Stimulated activated naive B cell treated with anti-CD40 and anti-IgM and Interleukin-4, amounts not matched to agents 10 μg/mL and 1 μg/mL and 100 μg/mL, for 72 hours (primary cell): Measurements from ENCODE around the gene POMGNT2.
A peak's percentile ranks its signal among the peaks of the same experiment; 100 is the strongest.
"Not testable (repeated sequence)": the region's sequence is repeated elsewhere in the genome, so short reads cannot be mapped to it uniquely, and the experiment has no call there.

Source experiments
- ATAC-seq, 2 donors: fragments of 150-1000 bp; cut with Tn5 transposase; replicated peaks; 2 replicates each; pipeline ENCODE4 v1.10.0; 2021; ENCODE audit warnings: moderate library complexity in 1 of 2
- DNase-seq: peaks from one replicate; pipeline ENCODE4 v3.0.0; 2021
- H3K27ac Mint-ChIP-seq: one replicate; pipeline ENCODE4 v1.8.0; 2022; ENCODE audit warnings: mild to moderate bottlenecking, mixed read lengths
- H3K27me3 Mint-ChIP-seq, 2 donors: one replicate each; pipeline ENCODE4 v1.8.0; 2022; ENCODE audit warnings: mixed read lengths in 2 of 2
- H3K36me3 Mint-ChIP-seq, 2 donors: one replicate each; pipeline ENCODE4 v1.8.0; 2022; ENCODE audit warnings: mixed read lengths in 2 of 2, mild to moderate bottlenecking in 1 of 2
- H3K4me1 Mint-ChIP-seq, 2 donors: one replicate each; pipeline ENCODE4 v1.8.0; 2022; ENCODE audit warnings: mixed read lengths in 2 of 2, mild to moderate bottlenecking in 1 of 2
- H3K4me3 Mint-ChIP-seq, 2 donors: one replicate each; pipeline ENCODE4 v1.8.0; 2022; ENCODE audit warnings: mild to moderate bottlenecking in 2 of 2, mixed read lengths in 2 of 2, moderate library complexity in 1 of 2
- H3K9me3 Mint-ChIP-seq, 2 donors: one replicate each; pipeline ENCODE4 v1.8.0; 2022; ENCODE audit warnings: mixed read lengths in 2 of 2, mild to moderate bottlenecking in 1 of 2

POMGNT2 gene

DNA sequence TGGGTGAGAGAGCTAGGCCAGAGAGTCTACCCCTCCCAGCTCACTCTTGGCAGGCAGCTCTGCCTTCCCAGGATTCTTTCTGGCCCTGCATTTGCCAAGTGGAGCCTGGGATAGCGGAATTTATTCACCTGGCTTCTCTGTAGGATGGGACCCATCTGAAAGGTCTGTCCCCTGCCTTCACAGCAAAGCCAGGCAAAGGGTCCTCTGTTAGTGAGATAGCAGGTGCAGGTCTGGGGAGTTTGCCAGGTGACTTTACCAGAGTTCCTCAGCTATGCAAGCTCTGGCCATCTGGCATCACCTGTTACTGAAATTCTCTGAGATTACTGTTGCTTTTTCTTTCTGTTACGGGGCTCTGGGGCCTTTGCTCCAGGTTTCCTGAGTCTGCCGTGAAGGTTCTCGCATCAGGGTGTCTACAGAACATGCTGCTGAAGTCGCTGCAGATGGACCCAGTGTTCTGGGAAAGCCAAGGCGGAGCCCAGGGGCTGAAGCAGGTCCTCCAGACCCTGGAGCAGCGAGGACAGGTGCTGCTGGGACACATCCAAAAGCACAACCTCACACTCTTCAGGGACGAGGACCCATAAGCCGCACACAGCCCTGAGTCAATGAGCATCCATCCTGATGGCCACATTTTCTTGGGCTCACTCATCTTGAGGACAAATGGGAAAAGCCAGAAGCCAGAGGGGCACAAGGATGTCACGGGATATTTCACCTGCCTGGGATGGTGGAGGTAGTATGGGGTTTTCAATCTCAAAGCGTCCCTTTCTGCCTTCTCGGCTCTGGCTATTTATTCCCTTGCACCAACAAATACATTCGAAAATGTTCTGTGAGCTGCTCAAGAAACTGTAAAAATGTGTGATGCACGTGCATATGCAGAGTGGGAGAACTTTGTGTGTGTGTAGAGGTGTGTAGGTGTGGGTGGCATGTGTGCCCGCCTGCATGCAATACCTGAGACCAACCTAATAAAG, 49.8 kb downstream of the POMGNT2 start:
- peaks cover 8 to 10% of the 10 kb centered on the region in 2 donors for H3K27me3 Mint-ChIP-seq
- DNase-seq (no peak), ATAC-seq (no peak)
- peaks cover 5 to 13% of the 10 kb centered on the region in 2 donors for H3K9me3 Mint-ChIP-seq
- H3K4me1 Mint-ChIP-seq = no peaks in the 10 kb centered on the region
- no peak overlapping the region for H3K4me3 Mint-ChIP-seq
- no peak overlapping the region for H3K27ac Mint-ChIP-seq
- H3K36me3 Mint-ChIP-seq = peaks cover 3 to 5% of the 10 kb centered on the region in 2 donors

DNA sequence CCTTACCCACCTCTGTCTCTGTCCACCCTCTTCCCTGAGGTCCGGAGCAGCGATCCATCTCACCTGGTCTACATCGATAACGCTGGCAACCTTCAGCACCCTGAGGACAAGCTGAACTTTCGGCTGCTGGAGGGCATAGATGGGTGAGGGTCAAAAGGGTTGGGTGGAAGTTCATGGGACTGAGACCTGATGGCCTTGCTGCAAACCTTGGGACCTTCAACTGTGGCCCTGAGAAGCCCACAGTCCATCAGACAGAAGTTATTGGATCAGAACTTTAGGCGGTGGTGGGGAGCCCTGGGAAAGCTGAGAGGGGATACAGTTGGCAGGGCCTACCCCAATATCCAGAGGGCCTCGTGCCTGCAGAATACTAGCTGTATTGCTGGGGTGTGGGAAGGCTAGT, 50.5 kb downstream of the POMGNT2 start:
- Mint-ChIP-seq H3K4me3 (no peak overlapping the region), H3K27ac (no peak overlapping the region), H3K36me3 (peaks cover 4 to 9% of the 10 kb centered on the region in 2 donors), H3K27me3 (peaks cover 8 to 10% of the 10 kb centered on the region in 2 donors), H3K4me1 (no peaks in the 10 kb centered on the region), H3K9me3 (peaks cover 9 to 17% of the 10 kb centered on the region in 2 donors)
- ATAC-seq (no peak), DNase-seq (no peak)

DNA sequence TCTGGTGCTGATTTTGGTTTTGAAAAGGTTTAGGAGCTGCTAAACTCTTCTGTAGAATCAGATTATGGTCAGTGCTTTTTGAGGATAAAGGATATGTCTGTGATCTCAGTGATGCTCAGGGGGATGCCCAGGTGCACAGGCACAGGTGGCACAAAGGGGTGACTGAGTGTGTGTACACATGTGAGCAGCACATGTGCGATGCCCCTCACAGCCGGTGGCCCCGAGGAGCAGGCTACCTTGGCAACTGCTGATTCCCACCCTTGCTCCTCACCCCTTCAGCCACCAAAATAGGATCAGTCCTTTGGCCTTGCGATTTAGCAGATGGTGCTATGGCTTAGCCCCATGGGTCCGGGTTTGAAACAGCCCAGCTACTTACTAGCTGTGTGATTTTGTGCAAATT, 51.1 kb downstream of the POMGNT2 start:
- ATAC-seq (no peak), DNase-seq (no peak)
- H3K9me3 Mint-ChIP-seq = peaks cover 12 to 20% of the 10 kb centered on the region in 2 donors
- H3K4me1 Mint-ChIP-seq = no peaks in the 10 kb centered on the region
- H3K27me3 Mint-ChIP-seq = peaks cover 8 to 10% of the 10 kb centered on the region in 2 donors
- H3K4me3 Mint-ChIP-seq = no peak overlapping the region
- no peak overlapping the region for H3K27ac Mint-ChIP-seq
- H3K36me3 Mint-ChIP-seq = peaks cover 4 to 10% of the 10 kb centered on the region in 2 donors

DNA sequence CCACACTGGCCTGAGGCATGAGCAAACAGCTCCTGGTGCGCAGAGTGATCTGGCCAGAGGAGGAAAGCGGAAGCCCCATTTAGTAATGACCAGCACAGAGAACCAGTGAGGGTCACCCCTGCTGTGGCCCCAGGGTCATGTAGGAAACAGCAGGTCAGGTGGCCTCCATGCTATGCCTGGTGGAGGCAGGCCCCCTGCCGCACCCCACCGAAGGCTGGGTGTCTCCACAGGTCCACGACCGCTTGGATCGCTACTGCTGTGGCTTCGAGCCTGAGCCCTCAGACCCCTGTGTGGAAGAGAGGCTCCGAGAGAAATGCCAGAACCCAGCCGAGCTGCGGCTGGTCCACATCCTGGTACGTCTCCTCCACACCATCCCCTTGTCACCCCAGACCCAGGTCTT, 52.6 kb downstream of the POMGNT2 start:
- Mint-ChIP-seq H3K4me3 (no peak overlapping the region), H3K9me3 (peaks cover 16 to 26% of the 10 kb centered on the region in 2 donors), H3K27ac (no peak overlapping the region), H3K4me1 (no peaks in the 10 kb centered on the region), H3K36me3 (peaks cover 4 to 10% of the 10 kb centered on the region in 2 donors), H3K27me3 (peaks cover 8 to 11% of the 10 kb centered on the region in 2 donors)
- DNase-seq = no peak
- no peak for ATAC-seq

DNA sequence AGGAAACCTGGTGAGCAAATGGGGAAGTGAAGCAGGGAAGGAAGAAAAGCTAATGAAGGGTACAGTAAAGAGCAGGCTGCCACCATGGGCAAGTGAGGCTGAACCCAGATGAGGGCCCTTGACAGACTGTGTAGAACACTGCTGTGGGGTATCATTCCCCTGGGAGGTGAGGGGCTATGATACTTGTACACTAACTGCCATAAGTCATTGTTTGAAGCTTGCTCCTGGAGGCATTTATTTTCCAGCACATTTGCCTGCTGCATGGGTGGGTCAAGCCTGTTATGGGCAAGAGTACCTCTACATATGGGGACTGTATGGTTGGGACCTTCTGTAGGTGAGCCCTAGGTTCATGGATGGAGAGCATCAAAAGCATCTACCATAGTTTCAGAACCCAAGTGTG, 57.4 kb downstream of the POMGNT2 start:
- Mint-ChIP-seq H3K4me1 (no peaks in the 10 kb centered on the region), H3K9me3 (peaks cover 35 to 50% of the 10 kb centered on the region in 2 donors), H3K36me3 (peaks cover 7 to 16% of the 10 kb centered on the region in 2 donors), H3K27me3 (peaks cover 8 to 16% of the 10 kb centered on the region in 2 donors), H3K4me3 (no peak overlapping the region), H3K27ac (no peak overlapping the region)
- ATAC-seq = no peak
- no peak for DNase-seq

DNA sequence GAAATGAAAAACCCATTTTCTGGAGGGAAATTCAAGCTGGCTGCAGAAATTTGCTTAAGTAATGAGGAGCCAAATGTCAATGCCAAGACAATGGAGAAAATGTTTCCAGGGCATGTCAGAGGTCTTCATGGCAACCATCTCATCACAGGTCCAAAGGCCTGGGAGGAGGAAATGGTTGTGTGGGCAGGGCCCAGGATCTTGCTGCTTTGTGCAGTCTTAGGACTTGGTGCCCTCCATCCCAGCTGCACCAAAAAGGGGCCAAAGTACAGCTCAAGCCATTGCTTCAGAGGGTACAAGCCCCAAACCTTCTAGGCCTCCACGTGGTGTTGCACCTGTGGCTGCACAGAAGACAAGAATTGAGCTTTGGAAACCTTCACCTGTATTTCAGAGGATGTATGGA, 59.3 kb downstream of the POMGNT2 start:
- H3K36me3 Mint-ChIP-seq = peaks cover 5 to 11% of the 10 kb centered on the region in 2 donors
- H3K9me3 Mint-ChIP-seq = peaks cover 30 to 39% of the 10 kb centered on the region in 2 donors
- peaks cover 0 to 2% of the 10 kb centered on the region in 2 donors for H3K4me1 Mint-ChIP-seq

DNA sequence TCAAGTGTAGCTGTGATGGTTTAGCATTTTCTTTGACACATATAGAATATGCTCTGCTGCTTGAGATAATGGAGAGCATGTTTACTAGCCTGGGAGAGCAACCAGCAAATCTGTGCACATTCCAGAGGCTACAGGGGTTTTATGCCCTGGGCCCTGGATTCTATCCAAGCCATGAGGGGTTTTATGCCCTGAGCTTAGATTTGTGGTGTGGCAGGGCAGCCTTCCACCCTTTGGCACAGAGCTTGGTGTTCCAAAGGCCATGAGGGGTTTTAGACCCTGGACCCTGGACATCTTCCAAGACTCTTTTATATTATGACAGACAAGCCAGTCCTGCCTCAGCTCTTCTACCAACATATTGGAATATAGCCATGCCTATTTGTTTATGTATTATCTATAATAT, 60.8 kb downstream of the POMGNT2 start:
- ATAC-seq = not testable (repeated sequence)

More for the DNA sequence above, 59.3 kb downstream of the POMGNT2 start:
- Mint-ChIP-seq H3K4me3 (no peak overlapping the region), H3K27me3 (peaks cover 2 to 9% of the 10 kb centered on the region in 2 donors), H3K27ac (no peak overlapping the region)
- no peak for ATAC-seq
- DNase-seq = no peak

DNA sequence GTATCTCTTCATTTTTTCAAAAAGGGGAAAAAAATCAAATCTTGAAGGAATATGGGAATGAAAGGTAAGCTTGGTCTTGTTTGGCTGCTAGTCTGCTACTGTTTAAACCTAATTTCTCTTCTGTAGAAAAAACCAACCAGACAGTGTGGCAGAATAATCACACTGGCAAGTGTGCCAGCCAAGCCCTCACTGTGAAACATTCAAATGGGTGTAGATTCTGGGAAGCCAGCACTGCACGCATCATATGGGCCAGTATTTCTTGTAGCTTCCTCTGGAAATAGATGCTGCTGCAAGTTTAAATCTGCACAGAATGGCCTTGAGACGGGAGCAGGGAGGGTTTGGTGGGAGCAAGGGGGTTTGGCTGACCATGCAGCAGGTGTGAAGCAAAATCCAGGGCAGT, 62.1 kb downstream of the POMGNT2 start:
- H3K4me1 Mint-ChIP-seq = peaks cover 0 to 3% of the 10 kb centered on the region in 2 donors
- DNase-seq = no peak
- H3K4me3 Mint-ChIP-seq = no peak overlapping the region
- H3K27ac Mint-ChIP-seq = no peak overlapping the region
- peaks cover 6 to 13% of the 10 kb centered on the region in 2 donors for H3K27me3 Mint-ChIP-seq
- ATAC-seq = no peak
- H3K36me3 Mint-ChIP-seq = peaks cover 4 to 6% of the 10 kb centered on the region in 2 donors
- peaks cover 21 to 27% of the 10 kb centered on the region in 2 donors for H3K9me3 Mint-ChIP-seq

More for the DNA sequence above, 60.8 kb downstream of the POMGNT2 start:
- not testable (repeated sequence) for H3K27me3 Mint-ChIP-seq, H3K36me3 Mint-ChIP-seq, H3K27ac Mint-ChIP-seq, H3K4me1 Mint-ChIP-seq, DNase-seq, H3K4me3 Mint-ChIP-seq
- H3K9me3 Mint-ChIP-seq = peaks cover 23 to 30% of the 10 kb centered on the region in 2 donors

DNA sequence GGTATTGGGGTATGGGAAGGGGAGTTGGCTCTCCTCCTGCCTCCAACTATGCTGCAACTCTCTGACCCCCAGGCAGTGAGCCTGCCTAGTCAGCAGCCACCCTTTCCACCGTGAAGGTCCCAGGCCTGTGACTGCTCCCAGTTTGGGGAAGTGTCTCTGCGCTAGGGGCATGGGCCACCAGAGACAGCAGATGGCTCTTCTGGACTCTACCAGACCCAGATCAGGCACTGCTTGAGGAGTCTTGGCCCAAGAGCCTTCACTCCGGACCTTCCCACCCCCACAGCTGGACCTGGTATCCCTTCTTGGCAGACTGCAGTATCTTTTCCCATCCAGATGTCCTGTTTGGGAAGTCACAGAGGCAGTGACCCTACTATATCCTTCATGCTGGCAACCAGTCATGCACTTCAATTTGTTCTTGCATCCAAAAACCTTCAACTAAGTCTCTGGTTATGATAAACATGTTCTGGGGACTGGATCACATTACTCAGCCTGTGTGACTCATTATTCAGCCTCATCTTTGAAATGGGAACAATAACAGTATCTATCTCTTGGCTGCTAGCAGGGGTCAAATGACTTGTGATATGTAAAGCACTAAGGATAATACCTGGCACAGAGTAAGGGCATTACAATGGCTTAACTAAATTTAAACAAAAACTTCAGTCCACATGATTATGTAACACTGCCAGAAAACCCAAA, 62.7 kb downstream of the POMGNT2 start:
- DNase-seq = no peak
- no peak for ATAC-seq
- H3K4me3 Mint-ChIP-seq = no peak overlapping the region
- no peak overlapping the region for H3K27ac Mint-ChIP-seq
- peaks cover 18 to 23% of the 10 kb centered on the region in 2 donors for H3K9me3 Mint-ChIP-seq
- peaks cover 6 to 11% of the 10 kb centered on the region in 2 donors for H3K27me3 Mint-ChIP-seq
- H3K36me3 Mint-ChIP-seq = peaks cover 4 to 6% of the 10 kb centered on the region in 2 donors
- H3K4me1 Mint-ChIP-seq = peaks cover 3 to 5% of the 10 kb centered on the region in 2 donors

DNA sequence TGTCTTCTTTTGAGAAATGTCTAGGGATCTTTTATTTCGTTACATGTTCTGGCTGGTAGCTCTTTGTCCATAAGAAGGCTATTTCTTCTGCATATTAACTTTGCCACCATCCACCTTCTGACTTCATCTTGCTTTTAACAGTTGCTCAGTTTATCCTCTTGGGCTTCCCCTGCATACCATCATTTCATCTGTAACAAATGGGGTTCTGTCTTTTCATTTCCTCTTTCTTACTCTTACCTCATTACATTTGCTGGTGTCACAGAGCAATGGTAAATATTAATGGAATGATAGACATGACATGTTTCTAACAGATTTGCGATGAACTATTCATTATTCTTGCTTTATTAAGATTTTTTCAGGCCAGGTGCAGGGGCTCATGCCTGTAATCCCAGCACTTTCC, 64.4 kb downstream of the POMGNT2 start:
- no peak overlapping the region for H3K27ac Mint-ChIP-seq
- H3K4me3 Mint-ChIP-seq = no peak overlapping the region
- no peak for DNase-seq
- ATAC-seq = no peak
- peaks cover 4 to 6% of the 10 kb centered on the region in 2 donors for H3K27me3 Mint-ChIP-seq
- peaks cover 0 to 4% of the 10 kb centered on the region in 2 donors for H3K36me3 Mint-ChIP-seq
- H3K4me1 Mint-ChIP-seq = peaks cover 3 to 5% of the 10 kb centered on the region in 2 donors
- H3K9me3 Mint-ChIP-seq = peaks cover 11 to 14% of the 10 kb centered on the region in 2 donors

DNA sequence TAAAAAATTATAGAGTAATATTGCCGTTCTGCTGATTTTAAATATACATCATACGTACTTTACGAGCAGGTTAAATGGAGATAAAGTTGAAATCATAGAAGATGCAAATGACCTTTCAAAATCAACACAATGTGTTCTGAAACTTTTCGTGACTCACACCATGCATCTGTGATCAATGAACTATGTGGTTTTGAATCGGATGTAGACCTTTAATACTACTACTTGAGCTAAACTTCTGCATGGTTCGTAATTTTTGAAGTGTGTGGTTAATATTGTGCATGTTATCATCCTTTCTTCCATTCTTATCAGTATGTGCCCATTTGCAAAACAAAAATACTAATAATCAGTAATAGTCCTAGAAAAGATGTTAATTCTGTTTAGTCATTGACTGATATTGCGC, 67.9 kb downstream of the POMGNT2 start:
- Mint-ChIP-seq H3K4me3 (no peak overlapping the region), H3K4me1 (peaks cover 3 to 5% of the 10 kb centered on the region in 2 donors), H3K27me3 (peaks cover 6 to 9% of the 10 kb centered on the region in 2 donors), H3K36me3 (no peaks in the 10 kb centered on the region), H3K27ac (no peak overlapping the region), H3K9me3 (no peaks in the 10 kb centered on the region)
- ATAC-seq (peak in 1 of 2 donors; percentile 38), DNase-seq (no peak)

DNA sequence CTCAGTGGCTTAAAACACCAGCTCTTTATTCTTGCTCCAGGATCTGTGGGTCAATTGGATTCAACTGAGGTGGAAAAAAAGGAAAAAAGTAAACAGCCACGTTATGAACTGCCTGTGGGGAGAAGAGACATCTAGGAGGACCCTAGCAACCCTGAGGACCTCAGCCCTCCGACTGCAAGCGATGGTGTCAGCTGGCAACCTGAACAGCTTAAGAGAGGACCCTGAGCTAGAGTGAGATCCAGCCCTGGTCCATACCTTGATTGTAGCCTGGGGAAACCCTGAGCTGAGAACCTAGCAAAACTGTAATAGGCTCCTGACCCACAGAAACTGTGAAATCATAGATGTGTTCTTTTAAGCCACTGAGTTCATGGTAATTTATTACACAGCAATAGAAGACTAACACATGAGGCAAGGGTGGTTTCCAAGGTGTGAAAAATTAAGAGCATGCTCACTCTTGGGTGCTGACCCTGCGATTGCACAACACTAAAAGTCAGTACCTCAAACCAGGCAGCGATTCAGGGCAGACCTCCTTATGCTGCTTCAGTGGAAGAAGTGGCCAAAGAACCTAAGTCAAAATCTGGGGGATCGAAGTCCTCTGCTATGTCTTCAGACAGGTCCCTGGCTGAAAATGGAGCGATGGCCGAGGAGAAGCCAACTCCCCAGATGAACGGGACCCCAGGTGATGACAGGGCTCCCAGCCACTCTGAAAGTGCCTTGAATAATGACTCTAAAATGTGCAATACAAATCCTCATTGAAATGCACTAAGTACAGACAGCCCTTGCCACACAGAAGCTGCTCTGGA, 69.1 kb downstream of the POMGNT2 start:
- Mint-ChIP-seq H3K27me3 (peaks cover 6 to 9% of the 10 kb centered on the region in 2 donors), H3K4me3 (no peak overlapping the region), H3K4me1 (peaks cover 3 to 5% of the 10 kb centered on the region in 2 donors), H3K36me3 (no peaks in the 10 kb centered on the region), H3K27ac (no peak overlapping the region), H3K9me3 (no peaks in the 10 kb centered on the region)
- ATAC-seq = no peak
- no peak for DNase-seq

DNA sequence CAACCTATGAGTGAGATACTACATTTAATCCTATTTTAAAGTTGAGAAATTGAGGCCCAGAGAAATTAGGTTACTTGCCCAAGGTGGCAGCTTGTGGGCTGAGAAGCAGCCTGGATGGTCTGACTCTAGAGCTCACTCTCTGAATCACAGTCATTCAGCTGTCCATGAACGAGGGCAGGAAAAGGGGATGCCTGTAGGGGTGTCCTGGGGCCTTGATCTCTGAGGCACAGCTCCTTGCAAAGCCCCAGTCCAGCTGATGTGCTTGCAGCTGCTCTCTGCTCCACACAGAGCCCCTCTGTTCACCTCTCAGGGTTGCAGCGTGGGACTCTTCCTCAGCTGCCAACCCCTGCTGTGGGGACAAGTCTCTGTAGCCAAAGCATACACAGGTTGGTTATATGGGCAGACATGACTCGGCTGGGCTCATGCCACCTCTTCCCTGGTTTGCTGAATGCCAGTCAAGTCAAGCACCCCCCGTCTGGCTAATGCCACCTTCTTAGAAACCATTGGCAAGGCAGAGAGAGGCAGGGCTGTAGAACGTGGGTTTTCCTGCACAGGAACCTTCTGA, 70.0 kb downstream of the POMGNT2 start:
- DNase-seq = no peak
- Mint-ChIP-seq H3K9me3 (no peaks in the 10 kb centered on the region), H3K4me3 (no peak overlapping the region), H3K27ac (no peak overlapping the region), H3K36me3 (no peaks in the 10 kb centered on the region), H3K4me1 (peaks cover 0 to 5% of the 10 kb centered on the region in 2 donors), H3K27me3 (peaks cover 0 to 9% of the 10 kb centered on the region in 2 donors)
- peak in 1 of 2 donors; percentile 4 for ATAC-seq
